CD4-positive, alpha-beta memory T cell (primary cell): Measurements from ENCODE around the gene CDKN2B-AS1. TPM values are rescaled to one million over a fixed set of nuclear protein-coding genes. Genes with fewer than 3 reads are reported as not detected.

ENCODE experiments used
- CTCF ChIA-PET: fragments of 350-600 bp; sonication (Branson Sonifier 250); formaldehyde crosslinking; loops from one replicate; lab custom pipeline; 2021; ENCODE audit warnings: inconsistent platforms; ENCODE audit not compliant: partially characterized antibody; lab: Charles Lee
- POLR2A ChIA-PET: fragments of 350-600 bp; sonication (Branson Sonifier 250); formaldehyde crosslinking; loops from one replicate; lab custom pipeline; 2021; ENCODE audit not compliant: partially characterized antibody; lab: Charles Lee
- DNase-seq, 5 donors: peaks; one replicate each; pipeline versions ENCODE4 v3.0.0 to v3.0.0-alpha.2; 2020 to 2022; ENCODE audit warnings: mixed read lengths in 1 of 5
- H3K27ac ChIP-seq: one replicate; pipeline ENCODE4 v1.7.0; 2013; ENCODE audit warnings: low read depth, low read length
- H3K27me3 ChIP-seq: 2 replicates; pipeline ENCODE4 v1.7.0; 2013; ENCODE audit warnings: mild to moderate bottlenecking, low read length, moderate library complexity; ENCODE audit not compliant: insufficient read depth
- H3K36me3 ChIP-seq: 2 replicates; pipeline ENCODE4 v1.7.0; 2013; ENCODE audit warnings: mild to moderate bottlenecking, low read length, moderate library complexity; ENCODE audit not compliant: insufficient read depth
- H3K4me1 ChIP-seq: 2 replicates; pipeline ENCODE4 v1.7.0; 2013; ENCODE audit warnings: mild to moderate bottlenecking, low read length, moderate library complexity; ENCODE audit not compliant: insufficient read depth
- H3K4me3 ChIP-seq, 2 donors: one replicate each; pipeline ENCODE4 v1.7.0; 2013; ENCODE audit warnings: low read length in 2 of 2, mild to moderate bottlenecking in 1 of 2
- H3K9me3 ChIP-seq, 2 donors: one replicate each; pipeline ENCODE4 v1.7.0; 2013; ENCODE audit warnings: low read length in 2 of 2, control low read depth in 1 of 2; ENCODE audit not compliant: control insufficient read depth in 1 of 2
- H3K27ac Mint-ChIP-seq, 7 donors: one replicate each; pipeline ENCODE4 v1.8.0; 2020 to 2021; ENCODE audit warnings: mixed read lengths in 7 of 7, mild to moderate bottlenecking in 6 of 7, inconsistent platforms in 3 of 7, moderate library complexity in 3 of 7
- H3K27me3 Mint-ChIP-seq, 2 donors: one replicate each; pipeline ENCODE4 v1.8.0; 2020 to 2021; ENCODE audit warnings: mixed read lengths in 2 of 2
- H3K36me3 Mint-ChIP-seq, 2 donors: one replicate each; pipeline ENCODE4 v1.8.0; 2020 to 2021; ENCODE audit warnings: mixed read lengths in 2 of 2, inconsistent platforms in 1 of 2, mild to moderate bottlenecking in 1 of 2
- H3K4me1 Mint-ChIP-seq, 4 donors: one replicate each; pipeline ENCODE4 v1.8.0; 2020 to 2021; ENCODE audit warnings: mixed read lengths in 4 of 4, mild to moderate bottlenecking in 1 of 4
- H3K4me3 Mint-ChIP-seq, 8 donors: one replicate each; pipeline ENCODE4 v1.8.0; 2020 to 2021; ENCODE audit warnings: mixed read lengths in 8 of 8, mild to moderate bottlenecking in 7 of 8, moderate library complexity in 6 of 8, inconsistent platforms in 3 of 8
- H3K9me3 Mint-ChIP-seq, 8 donors: one replicate each; pipeline ENCODE4 v1.8.0; 2020 to 2021; ENCODE audit warnings: mixed read lengths in 8 of 8, mild to moderate bottlenecking in 5 of 8, inconsistent platforms in 3 of 8, moderate library complexity in 1 of 8
- intact Hi-C: fragments of 100-400 bp; cut with micrococcal nuclease; formaldehyde crosslinking; loops from one replicate; pipeline ENCODE4 v1.15.1; 2023
- polyA plus RNA-seq, 2 donors: library from polyadenylated mRNA; unstranded; fragments of 300-500 nt; fragmentation: Illumina TruSeq; gene quantifications; one replicate each; pipeline ENCODE4 v1.2.3, GENCODE V29; 2021
- total RNA-seq, 2 experiments: library from RNA; stranded (reverse); gene quantifications; one replicate each; pipeline ENCODE4 v1.2.3, GENCODE V29; 2021

The CDKN2B-AS1 gene
- total and polyA plus RNA-seq, 4 experiments from 2014 or later: 0.11 to 2.2 (median 1.9) TPM; not detected in 1

- H3K27ac Mint-ChIP-seq: peak overlapping the region; percentile 93 to 98 (median 95)
- intact Hi-C loops: loop anchor here (1.0 to 10.0 kb wide), 7 partner anchors 13 to 660 kb away; partner anchors contain the start of genes KLHL9 and MTAP
- H3K36me3 Mint-ChIP-seq: peaks cover 0 to 6% of the 10 kb centered on the region in 2 donors
- Histone ChIP-seq H3K4me3 (peak overlapping the region; percentile 92 to 94), H3K4me1 (peaks cover 21% of the 10 kb centered on the region), H3K36me3 (no peaks in the 10 kb centered on the region), H3K27me3 (no peaks in the 10 kb centered on the region), H3K9me3 (no peaks in the 10 kb centered on the region), H3K27ac (peak overlapping the region; percentile 75)
- POLR2A ChIA-PET: interaction anchor here (0.7 to 1.7 kb wide), 8 partner anchors 8 to 193 kb away, joined by 3 to 9 read pairs (median 4); partner anchors contain the start of genes CDKN2B and MTAP
- peak; percentile 84 to 89 (median 85) for DNase-seq
- CTCF ChIA-PET: interaction anchor here (1.0 to 6.7 kb wide), 8 partner anchors 13 to 182 kb away, joined by 3 to 50 read pairs (median 4); partner anchors contain the start of gene CDKN2B
- peak overlapping the region; percentile 93 to 100 (median 98) for H3K4me3 Mint-ChIP-seq
- peaks cover 6 to 33% (median 13%) of the 10 kb centered on the region in 4 donors for H3K4me1 Mint-ChIP-seq
- peaks cover 0 to 3% (median 0%) of the 10 kb centered on the region in 8 donors for H3K9me3 Mint-ChIP-seq
- peaks cover 0 to 3% of the 10 kb centered on the region in 2 donors for H3K27me3 Mint-ChIP-seq
Measured at GRCh38 chr9:21995006-21995665, 545 bp downstream of the CDKN2B-AS1 start.

- Mint-ChIP-seq H3K4me3 (peak overlapping the region; percentile 93 to 100 (median 98)), H3K9me3 (peaks cover 0 to 2% (median 0%) of the 10 kb centered on the region in 8 donors), H3K4me1 (peaks cover 6 to 33% (median 13%) of the 10 kb centered on the region in 4 donors), H3K27ac (peak overlapping the region; percentile 93 to 98 (median 94)), H3K27me3 (peaks cover 4 to 5% of the 10 kb centered on the region in 2 donors), H3K36me3 (peaks cover 0 to 6% of the 10 kb centered on the region in 2 donors)
- ChIA-PET CTCF (interaction anchor here (1.3 to 6.7 kb wide), 4 partner anchors 12 to 183 kb away, joined by 3 to 50 read pairs (median 16); partner anchors contain the start of gene CDKN2B), POLR2A (interaction anchor here (0.7 to 1.7 kb wide), 4 partner anchors 9 to 192 kb away, joined by 3 to 7 read pairs (median 4); no protein-coding TSS in a partner anchor)
- Histone ChIP-seq H3K27ac (peak overlapping the region; percentile 75), H3K4me3 (peak overlapping the region; percentile 92 to 94), H3K4me1 (peaks cover 21% of the 10 kb centered on the region), H3K9me3 (no peaks in the 10 kb centered on the region), H3K36me3 (no peaks in the 10 kb centered on the region), H3K27me3 (no peaks in the 10 kb centered on the region)
- peak in 3 of 5 donors; percentile 32 to 48 (median 36) for DNase-seq
- intact Hi-C loops: loop anchor here (1.0 to 10.0 kb wide), 7 partner anchors 12 to 661 kb away; partner anchors contain the start of genes KLHL9 and MTAP
Measured at GRCh38 chr9:21995666-21996398, 1.2 kb downstream of the CDKN2B-AS1 start.

DNA sequence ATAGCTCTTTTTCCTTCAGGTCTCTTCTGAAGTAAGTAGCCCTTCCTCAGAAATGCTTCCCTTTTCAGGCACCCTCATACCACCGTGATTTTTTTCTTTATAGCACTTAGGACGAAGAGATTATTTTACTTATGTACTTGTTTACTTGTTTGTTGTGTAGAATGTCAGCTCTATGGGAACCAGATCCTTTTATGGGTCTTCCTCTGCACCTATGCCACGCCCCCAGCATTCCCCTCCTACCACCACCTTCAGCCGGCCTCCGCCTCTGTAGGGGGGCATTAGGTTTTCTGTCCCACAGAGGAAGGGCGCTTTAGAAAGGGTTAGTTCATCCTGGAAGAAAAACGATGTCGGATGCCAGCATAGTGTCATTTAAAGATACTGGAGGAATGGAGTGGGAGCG is 1.8 kb downstream of the CDKN2B-AS1 start:
- peaks cover 8 to 9% of the 10 kb centered on the region in 2 donors for H3K27me3 Mint-ChIP-seq
- ChIA-PET POLR2A (no interaction called here), CTCF (interaction anchor here (1.3 to 6.7 kb wide), 3 partner anchors 12 to 43 kb away, joined by 3 to 50 read pairs (median 18); partner anchors contain the start of gene CDKN2B)
- Histone ChIP-seq H3K4me1 (peaks cover 21% of the 10 kb centered on the region), H3K9me3 (no peaks in the 10 kb centered on the region), H3K27ac (no peak overlapping the region), H3K27me3 (no peaks in the 10 kb centered on the region), H3K36me3 (no peaks in the 10 kb centered on the region), H3K4me3 (no peak overlapping the region)
- peak overlapping the region; percentile 21 to 94 (median 37) for H3K27ac Mint-ChIP-seq
- no peak for DNase-seq
- peaks cover 6 to 33% (median 13%) of the 10 kb centered on the region in 4 donors for H3K4me1 Mint-ChIP-seq
- peaks cover 0 to 6% of the 10 kb centered on the region in 2 donors for H3K36me3 Mint-ChIP-seq
- H3K4me3 Mint-ChIP-seq: peak overlapping the region; percentile 70 to 99 (median 94)
- H3K9me3 Mint-ChIP-seq: peaks cover 0 to 2% (median 0%) of the 10 kb centered on the region in 8 donors
- intact Hi-C loops: loop anchor here (10.0 kb wide), 1 partner anchor 662 kb away; the partner anchor contains the start of gene KLHL9

DNA sequence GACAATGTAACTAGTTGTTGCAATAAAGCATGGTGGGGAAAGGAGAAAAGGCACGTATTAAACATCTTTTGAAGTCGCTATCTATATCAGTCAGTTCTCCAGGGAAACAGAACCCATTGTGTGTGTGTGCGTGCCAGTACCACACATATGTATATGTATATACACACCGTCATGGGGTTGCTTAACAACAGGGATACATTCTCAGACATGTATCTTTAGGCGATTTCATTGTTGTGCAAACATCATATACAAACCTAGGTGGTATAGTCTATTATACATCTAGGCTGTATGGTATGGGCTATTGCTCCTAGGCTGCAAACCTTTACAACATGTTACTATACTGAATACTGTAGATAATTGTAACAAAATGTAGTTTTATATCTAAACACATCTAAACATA is 2.3 kb downstream of the CDKN2B-AS1 start:
- Mint-ChIP-seq H3K36me3 (peaks cover 0 to 6% of the 10 kb centered on the region in 2 donors), H3K4me3 (peak overlapping the region in 7 of 8 donors; percentile 70 to 99 (median 95)), H3K9me3 (peaks cover 0 to 2% (median 0%) of the 10 kb centered on the region in 8 donors), H3K4me1 (peaks cover 6 to 33% (median 13%) of the 10 kb centered on the region in 4 donors), H3K27ac (peak overlapping the region in 4 of 7 donors; percentile 36 to 94 (median 82)), H3K27me3 (peaks cover 8 to 11% of the 10 kb centered on the region in 2 donors)
- Histone ChIP-seq H3K27me3 (no peaks in the 10 kb centered on the region), H3K4me1 (peaks cover 21% of the 10 kb centered on the region), H3K27ac (no peak overlapping the region), H3K9me3 (no peaks in the 10 kb centered on the region), H3K36me3 (no peaks in the 10 kb centered on the region), H3K4me3 (no peak overlapping the region)
- intact Hi-C loops: loop anchor here (10.0 kb wide), 1 partner anchor 662 kb away; the partner anchor contains the start of gene KLHL9
- ChIA-PET POLR2A (interaction anchor here (0.6 kb wide), 1 partner anchor 195 kb away, joined by 3 read pairs; no protein-coding TSS in a partner anchor), CTCF (interaction anchor here (1.3 to 4.0 kb wide), 3 partner anchors 10 to 15 kb away, joined by 4 to 18 read pairs (median 9); partner anchors contain the start of gene CDKN2B)
- DNase-seq: no peak

DNA sequence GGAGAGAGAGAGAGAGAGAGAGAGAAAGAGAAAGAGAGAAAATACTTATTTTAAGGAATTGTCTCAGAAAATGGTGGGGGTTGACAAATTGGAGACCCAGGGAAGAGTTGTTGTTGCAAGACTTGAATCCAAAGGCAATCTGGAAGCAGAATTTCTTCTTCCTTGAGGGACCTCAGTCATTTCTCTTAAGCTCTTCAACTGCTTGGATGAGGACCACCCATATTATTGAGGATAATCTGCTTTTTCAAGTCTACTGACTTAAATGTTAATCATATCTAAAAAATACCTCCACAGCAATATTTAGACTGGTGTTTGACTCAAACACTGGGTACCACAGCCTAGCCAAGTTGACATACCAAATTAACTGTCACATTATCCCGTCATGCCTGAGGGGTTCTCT is 2.9 kb downstream of the CDKN2B-AS1 start:
- intact Hi-C loops: loop anchor here (10.0 kb wide), 1 partner anchor 663 kb away; the partner anchor contains the start of gene KLHL9
- CTCF ChIA-PET: interaction anchor here (1.3 to 1.4 kb wide), 2 partner anchors 10 to 11 kb away, joined by 4 to 9 read pairs; partner anchors contain the start of gene CDKN2B
- Mint-ChIP-seq H3K9me3 (peaks cover 0 to 2% (median 0%) of the 10 kb centered on the region in 8 donors), H3K36me3 (peaks cover 0 to 6% of the 10 kb centered on the region in 2 donors), H3K4me1 (peaks cover 6 to 33% (median 13%) of the 10 kb centered on the region in 4 donors), H3K4me3 (no peak overlapping the region), H3K27me3 (peaks cover 11 to 14% of the 10 kb centered on the region in 2 donors), H3K27ac (peak overlapping the region in 1 of 7 donors; percentile 70)
- Histone ChIP-seq H3K4me3 (no peak overlapping the region), H3K27me3 (no peaks in the 10 kb centered on the region), H3K36me3 (no peaks in the 10 kb centered on the region), H3K27ac (no peak overlapping the region), H3K9me3 (no peaks in the 10 kb centered on the region), H3K4me1 (peaks cover 21% of the 10 kb centered on the region)
- no peak for DNase-seq
- POLR2A ChIA-PET: interaction anchor here (0.6 kb wide), 1 partner anchor 196 kb away, joined by 3 read pairs; no protein-coding TSS in a partner anchor

GRCh38 chr9:21998026-21998425 is 3.4 kb downstream of the CDKN2B-AS1 start:
- H3K27ac ChIP-seq: no peak overlapping the region
- peaks cover 18% of the 10 kb centered on the region for H3K4me1 ChIP-seq
- ChIA-PET POLR2A (no interaction called here), CTCF (interaction anchor here (1.3 to 1.4 kb wide), 2 partner anchors 9 to 11 kb away, joined by 4 to 9 read pairs; partner anchors contain the start of gene CDKN2B)
- peaks cover 2% of the 10 kb centered on the region for H3K27me3 ChIP-seq
- Mint-ChIP-seq H3K27ac (no peak overlapping the region), H3K4me1 (peaks cover 6 to 31% (median 13%) of the 10 kb centered on the region in 4 donors), H3K4me3 (peak overlapping the region in 1 of 8 donors; percentile 2), H3K36me3 (peaks cover 0 to 6% of the 10 kb centered on the region in 2 donors), H3K27me3 (peaks cover 13 to 14% of the 10 kb centered on the region in 2 donors), H3K9me3 (peaks cover 0 to 2% (median 0%) of the 10 kb centered on the region in 8 donors)
- DNase-seq: no peak
- no peaks in the 10 kb centered on the region for H3K36me3 ChIP-seq
- no peaks in the 10 kb centered on the region for H3K9me3 ChIP-seq
- H3K4me3 ChIP-seq: no peak overlapping the region
- intact Hi-C loops: loop anchor here (10.0 kb wide), 1 partner anchor 663 kb away; the partner anchor contains the start of gene KLHL9
